B cell (primary cell): ENCODE measurements around the gene OXER1. TPM values are rescaled to one million over a fixed set of nuclear protein-coding genes. Genes with fewer than 3 reads are reported as not detected.

Experiments used
- ATAC-seq: fragments of 200-7000 bp; cut with Tn5 transposase; one replicate; pipeline ENCODE4 v1.10.0; 2021; ENCODE audit warnings: low read depth, mild to moderate bottlenecking, moderate number of reproducible peaks, moderate library complexity
- CTCF ChIA-PET: fragments of 350-600 bp; sonication (Branson Sonifier 250); formaldehyde crosslinking; loops from one replicate; lab custom pipeline; 2021; ENCODE audit warnings: antibody characterized with exemption, inconsistent platforms; lab: Charles Lee
- POLR2A ChIA-PET: fragments of 350-600 bp; sonication (Branson Sonifier 250); formaldehyde crosslinking; loops from one replicate; lab custom pipeline; 2021; ENCODE audit warnings: antibody characterized with exemption; lab: Charles Lee
- DNase-seq: peaks from one replicate; pipeline ENCODE4 v3.0.0; 2013
- H2AFZ ChIP-seq: 2 replicates; pipeline ENCODE4 v1.6.1; 2012; ENCODE audit warnings: mild to moderate bottlenecking, low read depth, low read length; ENCODE audit not compliant: insufficient read depth, poor library complexity, severe bottlenecking
- H3K27ac ChIP-seq, 2 donors: 1 replicate in 1 of 2; 2 replicates in 1 of 2; pipeline ENCODE4 v1.5.1; 2012 to 2013; ENCODE audit warnings: low read length in 2 of 2, mild to moderate bottlenecking in 2 of 2, moderate library complexity in 1 of 2
- H3K27me3 ChIP-seq, 4 experiments: fragments of 200-600 bp in 1 of 4; sonication (generic) in 1 of 4; replicated peaks in 1 of 4; 1 replicate in 2 of 4; 2 replicates in 2 of 4; pipeline versions ENCODE4 v1.6.1 to v1.7.0; 2013 to 2016; ENCODE audit warnings: low read length in 3 of 4, mild to moderate bottlenecking in 2 of 4, mixed read lengths in 1 of 4, moderate library complexity in 1 of 4; ENCODE audit not compliant: insufficient read depth in 4 of 4, control insufficient read depth in 3 of 4; ENCODE audit errors: control extremely low read depth in 1 of 4
- H3K36me3 ChIP-seq, 2 experiments: replicated peaks in 1 of 2; 1 replicate in 1 of 2; 2 replicates in 1 of 2; pipeline versions ENCODE4 v1.6.1 to v1.7.1; 2013; ENCODE audit warnings: low read length in 1 of 2; ENCODE audit not compliant: insufficient read depth in 2 of 2, control insufficient read depth in 1 of 2; ENCODE audit errors: control extremely low read depth in 1 of 2, extremely low read depth in 1 of 2
- H3K4me1 ChIP-seq, 2 donors: fragments of 200-600 bp in 1 of 2; sonication (generic) in 1 of 2; 1 replicate in 1 of 2; 2 replicates in 1 of 2; pipeline versions ENCODE4 v1.5.1 to v1.6.1; 2013 to 2017; ENCODE audit warnings: low read length in 2 of 2; ENCODE audit not compliant: control insufficient read depth in 2 of 2, insufficient read depth in 2 of 2
- H3K4me2 ChIP-seq: replicated peaks from 2 replicates; pipeline ENCODE3; 2012; ENCODE audit warnings: mild to moderate bottlenecking, low read depth, low read length; ENCODE audit not compliant: poor library complexity, severe bottlenecking
- H3K4me3 ChIP-seq, 5 experiments: fragments of 200-600 bp in 1 of 5; sonication (generic) in 1 of 5; 1 replicate in 3 of 5; 2 replicates in 2 of 5; pipeline versions ENCODE4 v1.5.1 to v1.7.0; 2011 to 2016; ENCODE audit warnings: low read length in 4 of 5, mild to moderate bottlenecking in 4 of 5, low read depth in 2 of 5, control low read depth in 1 of 5, moderate library complexity in 1 of 5; ENCODE audit not compliant: insufficient read depth in 1 of 5; ENCODE audit errors: control extremely low read depth in 1 of 5, extremely low read depth in 1 of 5
- H3K79me2 ChIP-seq: fragments of 200-600 bp; sonication (generic); one replicate; pipeline ENCODE4 v1.6.0; 2016; ENCODE audit warnings: low read length; ENCODE audit not compliant: control insufficient read depth, insufficient read depth
- H3K9ac ChIP-seq: fragments of 200-600 bp; sonication (generic); 2 replicates; pipeline ENCODE4 v1.6.1; 2017; ENCODE audit warnings: mild to moderate bottlenecking, low read length, moderate library complexity
- H3K9me3 ChIP-seq, 3 donors: one replicate each; pipeline versions ENCODE4 v1.6.1 to v1.7.1; 2013; ENCODE audit warnings: low read length in 2 of 3; ENCODE audit not compliant: control insufficient read depth in 2 of 3, insufficient read depth in 1 of 3; ENCODE audit errors: control extremely low read depth in 1 of 3
- H4K20me1 ChIP-seq: 2 replicates; pipeline ENCODE4 v1.6.0; 2012; ENCODE audit warnings: mild to moderate bottlenecking, low read length; ENCODE audit not compliant: insufficient read depth, control insufficient read depth, poor library complexity, severe bottlenecking
- H3K27ac Mint-ChIP-seq: one replicate; pipeline ENCODE4 v1.8.0; 2021; ENCODE audit warnings: mixed read lengths
- H3K27me3 Mint-ChIP-seq: one replicate; pipeline ENCODE4 v1.8.0; 2021; ENCODE audit warnings: mixed read lengths
- H3K4me1 Mint-ChIP-seq: one replicate; pipeline ENCODE4 v1.8.0; 2021; ENCODE audit warnings: mixed read lengths
- H3K4me3 Mint-ChIP-seq: one replicate; pipeline ENCODE4 v1.8.0; 2021; ENCODE audit warnings: mixed read lengths
- H3K9me3 Mint-ChIP-seq: one replicate; pipeline ENCODE4 v1.8.0; 2022; ENCODE audit warnings: mixed read lengths; ENCODE audit not compliant: insufficient read depth
- EZH2 ChIP-seq: IDR thresholded peaks from 2 replicates; pipeline ENCODE4 v1.6.1; 2012; ENCODE audit warnings: borderline replicate concordance, low read depth, mild to moderate bottlenecking, moderate library complexity, low read length; ENCODE audit not compliant: insufficient read depth, poor library complexity, severe bottlenecking
- WGBS: methylation state at CpG from one replicate; pipeline ENCODE4 v1.1.5; 2013; ENCODE audit warnings: missing lambda C conversion rate; ENCODE audit not compliant: insufficient coverage; 5-methylcytosine and 5-hydroxymethylcytosine counted together
- intact Hi-C: fragments of 100-400 bp; cut with micrococcal nuclease; formaldehyde crosslinking; loops from one replicate; pipeline ENCODE4 v1.10.0; 2022
- polyA plus RNA-seq: library from polyadenylated mRNA; depleted of rRNA; stranded (reverse); fragments of >200 nt; gene quantifications from 2 replicates; pipeline ENCODE4 v1.2.3, GENCODE V29; 2012
- total RNA-seq, 2 donors: library from RNA; stranded (reverse); fragments of 120-200 nt in 1 of 2; gene quantifications; 1 replicate in 1 of 2; 2 replicates in 1 of 2; pipeline versions ENCODE4 v1.2.3 to v1.2.4, GENCODE V29; 2013 to 2022
- TF ChIP-seq, protein P1 (sequence below): fragments of 200-600 bp; IDR thresholded peaks from one replicate; pipeline ENCODE4 v1.8.0; 2022; ENCODE audit warnings: antibody characterized with exemption, mild to moderate bottlenecking

The OXER1 gene
- total and polyA plus RNA-seq, 2 donors (not counting 1 experiment from before 2014, with no cell fraction given) = 3.2 to 3.3 TPM

- Histone ChIP-seq H2AFZ (no peak overlapping the region), H3K36me3 (no peaks in the 10 kb centered on the region), H3K79me2 (no peaks in the 10 kb centered on the region), H3K9me3 (no peaks in the 10 kb centered on the region), H3K27me3 (no peaks in the 10 kb centered on the region), H3K9ac (no peak overlapping the region), H3K4me3 (no peak overlapping the region), H3K4me1 (no peaks in the 10 kb centered on the region), H3K4me2 (no peak overlapping the region), H4K20me1 (no peaks in the 10 kb centered on the region), H3K27ac (no peak overlapping the region)
- Mint-ChIP-seq H3K9me3 (no peaks in the 10 kb centered on the region), H3K4me3 (no peak overlapping the region), H3K4me1 (no peaks in the 10 kb centered on the region), H3K27ac (no peak overlapping the region), H3K27me3 (no peaks in the 10 kb centered on the region)
- DNase-seq (no peak), ATAC-seq (no peak)
- intact Hi-C loops = no loop called here
- POLR2A ChIA-PET = no interaction called here
- CTCF ChIA-PET = no interaction called here
- TF ChIP-seq, protein P1, sequence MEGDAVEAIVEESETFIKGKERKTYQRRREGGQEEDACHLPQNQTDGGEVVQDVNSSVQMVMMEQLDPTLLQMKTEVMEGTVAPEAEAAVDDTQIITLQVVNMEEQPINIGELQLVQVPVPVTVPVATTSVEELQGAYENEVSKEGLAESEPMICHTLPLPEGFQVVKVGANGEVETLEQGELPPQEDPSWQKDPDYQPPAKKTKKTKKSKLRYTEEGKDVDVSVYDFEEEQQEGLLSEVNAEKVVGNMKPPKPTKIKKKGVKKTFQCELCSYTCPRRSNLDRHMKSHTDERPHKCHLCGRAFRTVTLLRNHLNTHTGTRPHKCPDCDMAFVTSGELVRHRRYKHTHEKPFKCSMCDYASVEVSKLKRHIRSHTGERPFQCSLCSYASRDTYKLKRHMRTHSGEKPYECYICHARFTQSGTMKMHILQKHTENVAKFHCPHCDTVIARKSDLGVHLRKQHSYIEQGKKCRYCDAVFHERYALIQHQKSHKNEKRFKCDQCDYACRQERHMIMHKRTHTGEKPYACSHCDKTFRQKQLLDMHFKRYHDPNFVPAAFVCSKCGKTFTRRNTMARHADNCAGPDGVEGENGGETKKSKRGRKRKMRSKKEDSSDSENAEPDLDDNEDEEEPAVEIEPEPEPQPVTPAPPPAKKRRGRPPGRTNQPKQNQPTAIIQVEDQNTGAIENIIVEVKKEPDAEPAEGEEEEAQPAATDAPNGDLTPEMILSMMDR = no peak
- TF ChIP-seq EZH2 = no peak
- WGBS = 92% methylated on average over 1 of the region's 2 CpGs
Measured at GRCh38 chr2:42764901-42765300, 966 bp upstream of the OXER1 start.

DNA sequence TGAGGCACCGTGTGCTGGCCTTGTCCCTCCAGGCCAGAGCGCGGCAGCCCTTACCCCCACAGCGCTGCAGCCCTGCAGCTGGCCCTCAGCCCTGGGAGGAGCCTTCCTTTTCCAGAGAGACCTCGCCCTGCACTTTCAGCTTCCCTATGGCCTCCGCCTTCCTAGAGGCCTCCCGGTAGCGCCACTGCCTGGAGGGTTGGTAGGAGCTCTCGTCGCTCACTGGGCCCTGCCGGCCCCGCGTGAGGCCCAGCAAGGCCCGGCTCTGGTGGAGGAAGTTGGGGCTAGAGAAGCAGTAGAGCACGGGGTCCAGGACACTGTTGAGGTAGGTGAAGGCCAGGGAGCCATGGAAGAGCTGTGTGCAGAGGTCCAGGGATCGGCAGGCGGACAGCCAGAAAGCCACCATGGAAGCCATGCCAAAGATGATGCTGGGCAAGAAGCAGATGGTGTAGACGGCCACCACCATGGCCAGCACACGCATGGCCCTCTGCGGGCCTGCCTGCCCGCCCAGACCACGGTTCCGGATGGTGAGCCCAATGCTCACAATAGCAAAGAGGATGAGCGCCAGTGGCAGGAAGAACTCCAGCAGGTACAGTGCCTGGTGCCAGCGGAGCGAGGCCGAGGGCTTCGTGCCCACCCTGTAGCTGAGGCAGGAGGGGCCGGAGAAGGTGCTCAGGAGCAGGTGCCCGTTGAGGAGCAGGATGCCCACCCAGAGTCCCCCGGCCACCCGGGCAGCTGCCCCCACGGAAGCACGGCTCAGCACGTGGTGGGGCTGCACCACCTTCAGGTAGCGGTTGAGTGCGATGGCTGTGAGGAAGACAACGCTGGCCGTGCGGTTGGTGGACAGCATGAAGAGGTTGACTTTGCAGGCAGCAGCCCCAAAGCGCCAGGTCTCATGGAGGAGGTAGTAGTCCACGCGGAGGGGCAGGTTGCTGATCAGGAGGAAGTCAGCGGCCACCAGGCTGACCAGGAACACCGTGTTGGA is 821 bp downstream of the OXER1 start:
- no peak overlapping the region for H3K9ac ChIP-seq
- Mint-ChIP-seq H3K27me3 (no peaks in the 10 kb centered on the region), H3K9me3 (no peaks in the 10 kb centered on the region), H3K27ac (no peak overlapping the region), H3K4me1 (no peaks in the 10 kb centered on the region), H3K4me3 (no peak overlapping the region)
- H3K4me1 ChIP-seq = no peaks in the 10 kb centered on the region
- ATAC-seq (no peak), DNase-seq (no peak)
- no peak overlapping the region for H3K4me3 ChIP-seq
- ChIA-PET CTCF (no interaction called here), POLR2A (no interaction called here)
- intact Hi-C loops = no loop called here
- H4K20me1 ChIP-seq = no peaks in the 10 kb centered on the region
- no peaks in the 10 kb centered on the region for H3K36me3 ChIP-seq
- H2AFZ ChIP-seq = no peak overlapping the region
- H3K4me2 ChIP-seq = no peak overlapping the region
- TF ChIP-seq, protein P1 = no peak
- no peak for TF ChIP-seq EZH2
- no peaks in the 10 kb centered on the region for H3K27me3 ChIP-seq
- H3K79me2 ChIP-seq = no peaks in the 10 kb centered on the region
- no peaks in the 10 kb centered on the region for H3K9me3 ChIP-seq
- H3K27ac ChIP-seq = no peak overlapping the region
- WGBS = 95% methylated on average over 45 of the region's 45 CpGs
